HG03139 (cell line): ENCODE measurements around the gene GGT7.
"Not testable (repeated sequence)": the region's sequence is repeated elsewhere in the genome, so short reads cannot be mapped to it uniquely, and the experiment has no call there.

ENCODE experiments used
- ATAC-seq: cut with Tn5 transposase; IDR thresholded peaks from one replicate; pipeline ENCODE4 v1.9.1; 2021; ENCODE audit not compliant: unreplicated experiment

The GGT7 gene

DNA sequence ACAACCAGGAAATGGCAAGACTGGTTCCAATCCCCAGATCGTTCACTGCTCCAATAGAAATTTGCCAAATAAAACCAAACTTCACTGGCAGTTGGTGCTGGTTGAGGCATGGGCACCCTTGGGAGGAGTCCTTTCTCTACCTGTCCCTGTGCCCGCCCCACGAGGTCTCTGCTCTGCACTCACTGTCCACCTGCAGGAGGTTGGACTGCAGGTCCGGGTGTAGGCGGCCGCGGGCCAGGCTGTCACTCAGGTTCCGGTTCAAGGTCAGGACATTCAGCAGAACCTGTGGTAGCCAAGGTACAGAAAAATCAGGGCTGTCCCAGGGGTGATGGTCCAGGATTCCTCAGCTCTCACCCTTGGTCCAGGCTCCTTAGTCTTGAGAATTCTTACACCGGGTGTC lies 22.9 kb downstream of the GGT7 start:
- no peak for ATAC-seq

DNA sequence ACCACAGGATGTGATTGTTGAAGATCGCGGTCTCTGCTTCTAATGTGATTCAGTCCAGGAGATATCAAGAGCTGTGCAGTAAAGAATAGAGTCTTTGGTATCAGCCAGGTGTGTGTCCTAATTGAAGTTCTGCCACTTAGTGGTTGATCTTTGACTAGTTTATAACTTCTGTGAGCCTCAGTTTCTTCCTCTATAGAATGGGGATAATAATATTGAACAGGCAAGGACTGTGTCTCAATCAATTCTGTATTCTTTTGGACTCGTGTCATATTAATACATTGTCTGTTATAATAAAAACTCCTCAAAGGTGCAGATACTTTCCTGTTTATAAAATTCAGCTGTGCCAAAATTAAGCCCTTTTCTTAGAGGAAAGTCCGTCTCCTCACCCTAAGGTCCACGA lies 24.1 kb downstream of the GGT7 start:
- no peak for ATAC-seq

DNA sequence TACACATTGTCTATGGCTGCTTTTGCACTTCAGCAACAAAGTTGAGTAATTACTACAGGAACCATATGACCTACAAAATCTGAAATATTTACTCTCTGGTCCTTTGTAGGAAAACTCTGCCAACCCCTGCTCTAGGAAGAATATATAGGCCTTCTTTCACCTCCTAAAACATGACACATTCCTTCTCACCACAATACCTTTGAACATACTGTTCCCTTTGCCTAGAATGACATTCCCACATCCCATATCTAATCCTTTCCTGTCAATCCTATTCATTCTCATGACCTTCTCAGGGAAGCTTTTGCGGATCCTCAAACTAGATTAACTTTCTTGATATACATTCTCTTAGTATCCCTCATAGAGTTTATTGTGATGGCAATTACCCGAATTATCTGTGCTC lies 29.2 kb downstream of the GGT7 start:
- ATAC-seq = no peak

GRCh38 chr20:34842143-34842542 lies 30.5 kb downstream of the GGT7 start:
- no peak for ATAC-seq

DNA sequence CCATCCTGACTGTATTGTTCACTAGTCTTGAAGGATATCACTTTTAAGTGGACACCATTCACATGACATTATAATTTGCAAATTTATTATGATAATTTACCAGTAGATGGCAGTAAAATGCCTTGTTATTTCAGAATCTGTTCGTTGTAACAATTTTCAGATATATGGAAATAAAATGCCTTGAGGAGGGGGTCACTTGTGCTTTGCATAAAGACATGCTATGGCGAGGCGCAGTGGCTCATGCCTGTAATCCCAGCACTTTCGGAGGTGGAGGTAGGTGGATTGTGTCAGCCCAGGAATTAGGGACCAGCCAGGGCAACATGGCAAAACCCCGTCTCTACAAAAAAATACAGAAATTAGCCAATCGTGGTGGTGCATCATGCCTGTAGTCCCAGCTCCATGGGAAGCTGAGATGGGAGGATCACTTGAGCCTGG lies 38.2 kb downstream of the GGT7 start:
- ATAC-seq = no peak

DNA sequence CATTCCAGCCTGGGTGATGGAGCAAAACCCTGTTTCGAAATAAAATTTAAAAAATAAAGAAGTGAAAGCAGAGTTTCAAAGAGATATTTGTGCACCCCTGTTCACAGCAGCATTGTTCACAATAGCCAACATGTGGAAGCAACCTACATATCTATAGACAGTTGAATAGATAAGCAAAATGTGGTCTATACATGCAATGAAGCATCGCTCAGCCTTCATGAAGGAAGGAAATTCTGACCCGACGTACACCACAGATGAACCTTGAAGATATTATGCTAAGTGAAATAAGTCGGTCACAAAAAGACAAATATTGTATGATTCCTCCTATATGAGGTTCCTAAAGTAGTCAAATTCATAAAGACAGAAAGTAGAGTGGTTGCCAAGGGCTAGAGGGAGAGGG lies 40.7 kb downstream of the GGT7 start:
- ATAC-seq = no peak

- no peak for ATAC-seq
Measured at GRCh38 chr20:34829191-34829590, 43.5 kb downstream of the GGT7 start.

GRCh38 chr20:34825530-34826362 lies 46.9 kb downstream of the GGT7 start, which contains the start of gene NCOA6:
NCOA6 (minus strand) TSS chr20:34825651; CDS start chr20:34782355, 43,296 bp downstream.
- peak; percentile 51 for ATAC-seq

DNA sequence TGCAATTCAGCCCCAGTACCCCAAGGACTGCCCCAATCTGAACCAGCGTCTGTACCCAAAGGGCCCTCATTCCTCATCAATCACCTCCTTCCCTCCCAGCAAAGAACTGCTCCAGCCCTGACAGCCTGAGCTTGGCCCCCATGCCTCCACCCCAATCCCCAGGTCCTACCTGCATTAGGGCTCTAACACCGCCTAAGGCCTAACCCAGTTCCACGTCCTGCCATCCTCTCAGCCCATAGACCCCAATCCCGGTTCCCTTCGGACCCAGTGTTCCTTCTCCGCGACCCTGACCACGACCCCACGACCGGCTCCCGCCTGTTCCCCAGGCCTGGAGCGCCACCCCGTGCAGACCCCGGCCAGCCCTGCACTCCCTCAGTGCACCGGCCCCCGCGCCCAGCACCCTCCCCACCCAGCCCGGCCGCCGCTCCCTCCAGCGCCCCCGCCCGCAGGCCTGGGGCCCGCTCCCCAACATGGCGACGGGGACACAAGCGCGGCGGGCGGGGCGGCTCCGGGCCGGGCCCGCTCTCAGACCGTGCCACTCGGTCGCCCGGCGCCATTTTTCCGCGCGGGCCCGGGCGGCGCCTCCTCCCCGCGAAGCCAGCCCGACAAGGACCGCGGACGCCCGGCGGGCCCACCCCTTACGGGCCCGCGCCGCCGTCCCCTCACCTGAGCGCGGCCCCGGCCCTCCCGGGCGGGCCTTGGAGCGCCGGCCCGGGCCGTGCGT lies 47.7 kb downstream of the GGT7 start:
- peak; percentile 51 for ATAC-seq

DNA sequence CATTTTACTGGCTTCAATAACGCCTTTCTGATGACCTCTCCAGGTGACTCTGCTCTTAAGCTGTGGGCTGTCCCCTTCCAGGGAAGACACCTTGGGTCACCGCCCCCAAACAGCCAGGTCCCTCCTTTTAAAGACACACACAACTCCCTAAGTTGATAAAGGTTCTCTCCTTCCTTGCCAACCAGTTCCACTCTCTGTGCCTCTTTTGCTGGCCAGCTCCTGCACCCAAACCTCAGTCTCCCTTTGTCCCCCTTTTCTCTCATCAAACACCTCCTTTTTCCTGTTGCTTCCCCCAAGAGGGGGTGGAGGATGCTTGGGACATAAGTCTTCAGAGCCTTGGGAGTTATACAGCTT lies 48.2 kb downstream of the GGT7 start:
- ATAC-seq = no peak

DNA sequence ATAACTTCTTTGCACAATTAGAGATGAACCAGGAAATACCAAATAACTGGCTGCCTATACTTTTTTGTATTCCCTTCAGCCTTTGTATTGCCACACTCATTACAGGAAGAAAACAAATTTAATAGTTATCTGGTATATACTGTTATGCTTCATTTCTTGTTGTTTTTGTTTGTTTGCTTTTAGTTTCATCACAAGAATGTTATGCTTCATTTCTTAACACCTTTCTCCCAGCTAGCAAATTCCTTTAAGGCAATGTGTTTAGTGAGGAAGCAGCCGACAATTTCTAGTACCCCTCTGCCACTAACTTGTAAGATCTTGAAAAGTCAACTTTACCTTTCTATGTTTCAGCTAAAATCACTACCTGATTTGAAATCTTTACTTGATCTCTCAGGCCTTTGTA lies 48.6 kb downstream of the GGT7 start:
- ATAC-seq = no peak

GRCh38 chr20:34820805-34821578 lies 51.7 kb downstream of the GGT7 start:
- no peak for ATAC-seq

GRCh38 chr20:34817801-34818200 lies 54.9 kb downstream of the GGT7 start:
- ATAC-seq = no peak

GRCh38 chr20:34817072-34817471 lies 55.6 kb downstream of the GGT7 start:
- no peak for ATAC-seq

DNA sequence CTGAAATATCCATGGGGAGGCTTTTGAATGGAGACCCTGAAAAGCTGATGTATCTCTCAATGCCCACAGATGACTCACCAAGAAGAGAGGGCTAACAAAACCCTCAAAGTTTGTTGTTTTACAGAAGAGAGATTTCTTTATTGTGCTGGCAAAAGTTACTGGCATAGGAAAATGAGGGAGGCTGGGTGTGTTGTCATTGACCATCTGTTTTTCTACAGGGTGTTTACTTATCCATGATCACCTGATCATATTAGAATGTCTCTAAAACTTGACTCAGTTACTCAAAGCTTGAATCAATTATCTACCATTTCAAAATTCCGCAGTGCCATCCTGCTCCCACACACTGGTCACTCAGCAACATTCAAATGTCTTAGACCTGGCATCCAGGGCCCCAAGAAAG lies 57.0 kb downstream of the GGT7 start:
- ATAC-seq = no peak

- ATAC-seq = no peak
Measured at GRCh38 chr20:34808583-34808982, 64.1 kb downstream of the GGT7 start.

GRCh38 chr20:34807944-34808465 lies 64.7 kb downstream of the GGT7 start:
- not testable (repeated sequence) for ATAC-seq

GRCh38 chr20:34806255-34806654 lies 66.4 kb downstream of the GGT7 start:
- no peak for ATAC-seq

GRCh38 chr20:34798871-34799270 lies 73.8 kb downstream of the GGT7 start:
- ATAC-seq = no peak

DNA sequence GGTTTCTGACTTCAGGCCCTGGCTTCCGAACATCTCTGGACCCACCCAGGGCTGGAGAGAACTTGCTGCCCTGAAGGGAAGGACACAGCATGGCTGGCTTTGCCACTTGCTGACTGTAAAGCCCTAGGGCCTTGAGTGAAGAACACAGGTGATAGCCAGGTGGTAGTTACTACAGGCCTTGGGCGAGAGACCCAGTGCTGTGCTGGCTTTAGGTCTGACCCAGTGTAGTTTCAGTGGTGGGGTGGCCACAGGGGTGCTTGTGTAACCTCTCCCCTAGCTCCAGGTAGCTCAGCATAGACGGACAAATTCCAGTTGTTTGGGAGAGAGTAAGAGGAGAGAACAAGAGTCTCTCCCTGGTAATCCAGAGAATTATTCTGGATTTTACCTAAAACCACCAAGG lies 74.3 kb downstream of the GGT7 start:
- ATAC-seq = no peak
